ENCODE data around the gene GTF2H4. TPM values are rescaled to one million over a fixed set of nuclear protein-coding genes. Genes with fewer than 3 reads are reported as not detected.

The GTF2H4 gene
- total and polyA plus RNA-seq, 10 of the 15 experiments (the other 5 are each of a cell fraction or from before 2014, with no cell fraction given), result 1.1 to 43.8 (median 18.9) TPM

- TF ChIP-seq SP1 (IDR thresholded peaks at IDR 0.05; ENCODE audit: low read depth, low read length) (no peak), RELA (IDR thresholded peaks at IDR 0.05; ENCODE audit: borderline replicate concordance, partially characterized antibody) (peak; percentile 7), KAT2A (conservative IDR thresholded peaks at IDR 0.05; ENCODE audit: control insufficient read depth, low read depth, low read length) (no peak), RB1 (IDR thresholded peaks at IDR 0.05; ENCODE audit: borderline replicate concordance) (peak; percentile 55; the same call in 1 of the 2 replicates), ZNF24 (IDR thresholded peaks at IDR 0.05) (no peak), ZNF274 (IDR thresholded peaks at IDR 0.05; ENCODE audit: insufficient read depth, insufficient read length) (no peak), GABPA (IDR thresholded peaks at IDR 0.05; ENCODE audit: low read depth) (no peak), MTA2 (IDR thresholded peaks at IDR 0.05; ENCODE audit: low read depth) (peak; percentile 17; the same call in 1 of the 2 replicates), WRNIP1 (IDR thresholded peaks at IDR 0.05; ENCODE audit: borderline replicate concordance, low read depth, low read length) (no peak), ATF7 (IDR thresholded peaks at IDR 0.05; ENCODE audit: low read depth) (peak; percentile 93), CHD2 (IDR thresholded peaks at IDR 0.05; ENCODE audit: borderline replicate concordance, low read depth, low read length) (0 out of 2 replicates have a peak, but pooled peaks have one; percentile 25), ZNF622 (IDR thresholded peaks at IDR 0.05) (no peak), NFYA (IDR thresholded peaks at IDR 0.05; ENCODE audit: borderline replicate concordance, low read depth, low read length) (no peak), CBX3 (IDR thresholded peaks at IDR 0.05; ENCODE audit: borderline replicate concordance, low read depth) (no peak), SMARCA5 (IDR thresholded peaks at IDR 0.05) (peak; percentile 60; the same call in 1 of the 2 replicates), NBN (IDR thresholded peaks at IDR 0.05) (peak; percentile 31; the same call in 1 of the 2 replicates), HDAC6 (IDR thresholded peaks at IDR 0.05; ENCODE audit: unreplicated experiment) (no peak), ZNF592 (IDR thresholded peaks at IDR 0.05) (no peak), CEBPB (IDR thresholded peaks at IDR 0.05; ENCODE audit: borderline replicate concordance in 1 of 2, low read depth in 2 of 2, low read length in 2 of 2) (no peak), GATAD2B (conservative IDR thresholded peaks at IDR 0.05; ENCODE audit: low read depth) (no peak), MTA3 (IDR thresholded peaks at IDR 0.05; ENCODE audit: borderline replicate concordance, low read length) (0 out of 2 replicates have a peak, but pooled peaks have one; percentile 55), ZBTB40 (IDR thresholded peaks at IDR 0.05; ENCODE audit: borderline replicate concordance) (no peak), MEF2A (IDR thresholded peaks at IDR 0.05; ENCODE audit: insufficient read depth, low read depth, low read length) (peak; percentile 77; the same call in 1 of the 2 replicates), NR2F1 (conservative IDR thresholded peaks at IDR 0.05) (no peak)
Observed at GRCh38 chr6:30877419-30878262, 30.4 kb upstream of the GTF2H4 start (continued).
